ENCODE data around the gene NKAIN1.

DNA sequence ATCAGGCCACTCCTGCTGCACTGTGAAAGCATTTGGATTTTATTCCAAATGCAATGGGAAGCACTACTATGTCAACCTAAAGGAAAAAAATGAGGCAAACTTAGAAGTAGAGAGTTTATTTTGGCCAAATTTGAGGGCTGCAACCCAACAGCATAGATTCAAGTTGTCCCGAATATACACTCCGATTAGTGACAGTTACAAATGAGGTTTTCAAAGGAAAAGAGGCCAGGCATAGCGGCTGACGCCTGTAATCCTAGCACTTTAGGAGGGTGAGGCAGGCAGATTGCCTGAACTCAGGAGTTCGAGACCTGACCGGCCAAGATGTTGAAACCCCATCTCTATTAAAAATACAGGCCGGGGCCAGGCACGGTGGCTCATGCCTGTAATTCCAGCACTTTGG lies 95.2 kb downstream of the NKAIN1 start:
- TF ChIP-seq, protein P1, sequence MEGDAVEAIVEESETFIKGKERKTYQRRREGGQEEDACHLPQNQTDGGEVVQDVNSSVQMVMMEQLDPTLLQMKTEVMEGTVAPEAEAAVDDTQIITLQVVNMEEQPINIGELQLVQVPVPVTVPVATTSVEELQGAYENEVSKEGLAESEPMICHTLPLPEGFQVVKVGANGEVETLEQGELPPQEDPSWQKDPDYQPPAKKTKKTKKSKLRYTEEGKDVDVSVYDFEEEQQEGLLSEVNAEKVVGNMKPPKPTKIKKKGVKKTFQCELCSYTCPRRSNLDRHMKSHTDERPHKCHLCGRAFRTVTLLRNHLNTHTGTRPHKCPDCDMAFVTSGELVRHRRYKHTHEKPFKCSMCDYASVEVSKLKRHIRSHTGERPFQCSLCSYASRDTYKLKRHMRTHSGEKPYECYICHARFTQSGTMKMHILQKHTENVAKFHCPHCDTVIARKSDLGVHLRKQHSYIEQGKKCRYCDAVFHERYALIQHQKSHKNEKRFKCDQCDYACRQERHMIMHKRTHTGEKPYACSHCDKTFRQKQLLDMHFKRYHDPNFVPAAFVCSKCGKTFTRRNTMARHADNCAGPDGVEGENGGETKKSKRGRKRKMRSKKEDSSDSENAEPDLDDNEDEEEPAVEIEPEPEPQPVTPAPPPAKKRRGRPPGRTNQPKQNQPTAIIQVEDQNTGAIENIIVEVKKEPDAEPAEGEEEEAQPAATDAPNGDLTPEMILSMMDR (IDR thresholded peaks at IDR 0.05) = no peak
- TF ChIP-seq POLR2A (IDR thresholded peaks at IDR 0.05) = no peak

Data from uterus (tissue), 2 donors.